ENCODE measurements around the gene C13orf42.

C13orf42 gene

DNA sequence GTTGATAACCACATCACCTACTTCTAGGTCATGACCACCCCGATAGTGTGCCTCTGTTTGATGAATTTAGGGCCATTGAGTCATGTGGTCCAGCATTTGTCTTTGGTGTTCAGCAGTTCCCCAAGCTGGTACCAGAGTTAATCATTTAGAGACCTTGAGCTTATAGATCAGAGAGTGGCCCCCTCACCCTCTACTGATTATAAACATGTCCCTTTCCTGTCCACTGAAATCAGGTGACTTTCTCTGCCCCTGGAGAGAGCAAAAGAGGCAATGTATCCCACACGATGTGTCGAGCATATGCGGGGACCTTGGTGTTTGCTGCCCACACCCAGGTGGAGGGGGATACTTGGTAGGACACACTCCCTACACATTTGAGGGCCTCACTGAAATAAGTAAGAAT lies 46.3 kb downstream of the C13orf42 start:
- Histone ChIP-seq H3K4me3 (ENCODE audit: low read depth in 1 of 2, low read length in 1 of 2) (no peak overlapping the region), H3K9me3 (no peaks in the 10 kb centered on the region)

DNA sequence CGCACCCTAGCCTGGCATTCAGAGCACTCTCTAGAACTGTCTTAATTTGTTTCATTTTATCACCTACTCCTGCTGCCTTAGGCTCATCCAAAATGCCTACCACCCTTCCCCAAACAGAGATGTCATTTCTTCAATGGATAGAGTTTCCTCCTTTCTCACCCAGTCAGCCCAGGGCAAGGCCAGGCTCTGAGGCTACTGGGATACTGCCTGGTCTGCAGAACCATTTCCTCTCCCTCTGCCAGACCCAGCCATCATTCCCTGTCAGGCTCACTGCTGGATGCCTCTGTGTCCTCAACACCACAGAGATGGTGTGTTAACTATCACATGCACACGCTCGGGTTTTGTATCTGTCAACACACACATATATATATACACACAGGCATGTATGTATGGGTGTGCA lies 47.2 kb downstream of the C13orf42 start:
- H3K9me3 ChIP-seq = no peaks in the 10 kb centered on the region
- H3K4me3 ChIP-seq (ENCODE audit: low read depth in 1 of 2, low read length in 1 of 2) = no peak overlapping the region
- H3K4me1 ChIP-seq (ENCODE audit: control insufficient read depth in 1 of 2, insufficient read depth in 1 of 2, low read depth in 1 of 2, low read length in 1 of 2) = peaks cover 0 to 15% of the 10 kb centered on the region in 2 experiments
- no peak overlapping the region for H3K27ac ChIP-seq
- H3K36me3 ChIP-seq = no peaks in the 10 kb centered on the region
- peaks cover 30% of the 10 kb centered on the region for H3K27me3 ChIP-seq
- TF ChIP-seq, protein P1, sequence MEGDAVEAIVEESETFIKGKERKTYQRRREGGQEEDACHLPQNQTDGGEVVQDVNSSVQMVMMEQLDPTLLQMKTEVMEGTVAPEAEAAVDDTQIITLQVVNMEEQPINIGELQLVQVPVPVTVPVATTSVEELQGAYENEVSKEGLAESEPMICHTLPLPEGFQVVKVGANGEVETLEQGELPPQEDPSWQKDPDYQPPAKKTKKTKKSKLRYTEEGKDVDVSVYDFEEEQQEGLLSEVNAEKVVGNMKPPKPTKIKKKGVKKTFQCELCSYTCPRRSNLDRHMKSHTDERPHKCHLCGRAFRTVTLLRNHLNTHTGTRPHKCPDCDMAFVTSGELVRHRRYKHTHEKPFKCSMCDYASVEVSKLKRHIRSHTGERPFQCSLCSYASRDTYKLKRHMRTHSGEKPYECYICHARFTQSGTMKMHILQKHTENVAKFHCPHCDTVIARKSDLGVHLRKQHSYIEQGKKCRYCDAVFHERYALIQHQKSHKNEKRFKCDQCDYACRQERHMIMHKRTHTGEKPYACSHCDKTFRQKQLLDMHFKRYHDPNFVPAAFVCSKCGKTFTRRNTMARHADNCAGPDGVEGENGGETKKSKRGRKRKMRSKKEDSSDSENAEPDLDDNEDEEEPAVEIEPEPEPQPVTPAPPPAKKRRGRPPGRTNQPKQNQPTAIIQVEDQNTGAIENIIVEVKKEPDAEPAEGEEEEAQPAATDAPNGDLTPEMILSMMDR (IDR thresholded peaks at IDR 0.05) = no peak

More for the DNA sequence above, 46.3 kb downstream of the C13orf42 start:
- peaks cover 30% of the 10 kb centered on the region for H3K27me3 ChIP-seq
- no peaks in the 10 kb centered on the region for H3K36me3 ChIP-seq
- H3K4me1 ChIP-seq (ENCODE audit: control insufficient read depth in 1 of 2, insufficient read depth in 1 of 2, low read depth in 1 of 2, low read length in 1 of 2) = peaks cover 0 to 16% of the 10 kb centered on the region in 2 experiments
- TF ChIP-seq, protein P1 (IDR thresholded peaks at IDR 0.05) = no peak
- no peak overlapping the region for H3K27ac ChIP-seq

DNA sequence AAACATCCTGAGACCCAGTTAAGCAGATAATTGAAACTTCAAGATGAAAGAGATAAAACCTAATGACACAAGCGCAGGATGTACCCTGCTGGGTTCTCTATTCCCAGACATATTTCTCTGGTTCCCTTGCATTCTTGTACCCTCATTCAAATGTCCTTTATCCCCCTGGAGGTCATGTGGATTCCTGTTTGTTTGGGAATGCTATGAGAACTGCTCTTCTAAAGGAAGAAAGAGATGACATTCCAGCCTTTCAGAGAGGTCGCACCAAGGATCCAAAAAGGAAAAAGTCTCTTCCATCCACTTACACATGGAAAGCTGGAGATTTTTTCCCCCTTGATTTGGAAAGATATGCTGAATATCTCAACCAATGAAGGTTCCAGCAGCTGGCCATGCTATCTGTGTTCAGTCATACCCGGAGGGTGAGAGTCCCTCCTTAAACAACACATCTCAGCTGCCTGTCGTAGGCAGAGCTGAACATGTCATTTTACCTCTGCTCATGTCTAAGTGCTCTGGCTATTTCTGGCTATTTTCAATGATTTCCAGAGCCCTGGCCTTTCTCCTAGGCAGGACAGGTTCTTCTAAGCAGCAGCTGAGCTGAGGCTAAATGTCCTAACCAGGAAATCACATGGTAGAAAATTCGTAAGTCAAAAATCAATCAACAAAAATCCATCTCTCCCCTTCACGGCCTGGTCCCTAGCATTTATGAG lies 52.5 kb downstream of the C13orf42 start:
- H3K27ac ChIP-seq = no peak overlapping the region

DNA sequence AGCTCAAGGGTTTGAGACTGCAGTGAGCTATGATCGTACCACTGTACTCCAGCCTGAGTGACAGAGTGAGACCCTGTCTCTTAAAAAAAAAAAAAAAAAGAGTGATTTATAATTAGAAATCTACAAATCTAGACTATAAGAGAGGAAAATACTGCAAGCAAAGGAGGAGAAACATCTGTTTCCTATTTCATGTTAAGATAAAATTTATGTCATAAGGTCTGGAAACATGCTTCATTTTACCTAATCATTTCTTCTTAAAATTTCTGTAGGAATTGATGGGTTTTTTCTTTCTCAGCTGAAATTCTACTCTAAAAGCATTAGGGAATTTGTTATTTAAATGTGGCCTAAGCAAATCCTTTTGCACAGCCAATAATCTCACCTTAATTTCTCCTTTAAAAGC lies 53.2 kb downstream of the C13orf42 start:
- Histone ChIP-seq H3K4me1 (ENCODE audit: control insufficient read depth in 1 of 2, insufficient read depth in 1 of 2, low read depth in 1 of 2, low read length in 1 of 2) (no peaks in the 10 kb centered on the region), H3K4me3 (ENCODE audit: low read depth in 1 of 2, low read length in 1 of 2) (no peak overlapping the region), H3K27ac (no peak overlapping the region), H3K36me3 (no peaks in the 10 kb centered on the region), H3K27me3 (no peaks in the 10 kb centered on the region), H3K9me3 (no peaks in the 10 kb centered on the region)
- TF ChIP-seq, protein P1 (IDR thresholded peaks at IDR 0.05) = no peak

More for the DNA sequence above, 52.5 kb downstream of the C13orf42 start:
- no peaks in the 10 kb centered on the region for H3K27me3 ChIP-seq
- H3K4me1 ChIP-seq (ENCODE audit: control insufficient read depth in 1 of 2, insufficient read depth in 1 of 2, low read depth in 1 of 2, low read length in 1 of 2) = no peaks in the 10 kb centered on the region
- no peaks in the 10 kb centered on the region for H3K36me3 ChIP-seq
- TF ChIP-seq, protein P1 (IDR thresholded peaks at IDR 0.05) = no peak
- no peaks in the 10 kb centered on the region for H3K9me3 ChIP-seq
- no peak overlapping the region for H3K4me3 ChIP-seq (ENCODE audit: low read depth in 1 of 2, low read length in 1 of 2)

DNA sequence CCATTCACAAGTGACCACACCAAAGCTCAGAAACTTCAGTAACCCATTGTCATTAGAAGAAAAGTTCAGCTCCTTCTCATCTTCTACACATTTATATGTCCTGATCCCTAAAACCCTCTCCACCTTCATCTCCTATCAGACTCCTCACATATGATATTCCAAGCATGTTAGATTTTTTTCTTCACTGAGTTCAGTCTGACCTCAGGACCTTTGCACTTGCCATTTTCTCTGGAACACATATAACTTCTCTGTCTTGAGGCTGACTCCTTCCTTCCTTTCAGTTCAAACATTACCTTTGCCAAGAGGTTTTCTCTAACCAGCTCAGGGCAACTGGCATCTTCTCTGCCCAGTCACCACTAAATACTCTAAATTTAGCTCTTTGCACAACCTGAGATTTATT lies 54.1 kb downstream of the C13orf42 start:
- TF ChIP-seq, protein P1 (IDR thresholded peaks at IDR 0.05) = no peak
- no peaks in the 10 kb centered on the region for H3K9me3 ChIP-seq
- no peaks in the 10 kb centered on the region for H3K4me1 ChIP-seq (ENCODE audit: control insufficient read depth in 1 of 2, insufficient read depth in 1 of 2, low read depth in 1 of 2, low read length in 1 of 2)
- H3K4me3 ChIP-seq (ENCODE audit: low read depth in 1 of 2, low read length in 1 of 2) = no peak overlapping the region
- H3K27ac ChIP-seq = no peak overlapping the region
- H3K27me3 ChIP-seq = no peaks in the 10 kb centered on the region
- H3K36me3 ChIP-seq = no peaks in the 10 kb centered on the region
